MV-4-11 (cell line): ENCODE results near the gene CELF4.

Experiments used
- DNase-seq: peaks from one replicate; lab custom pipeline; 2025; lab: John Stamatoyannopoulos, UW

Gene CELF4

GRCh38 chr18:37258131-37258530, 307.5 kb downstream of the CELF4 start:
- DNase-seq: no peak

- no peak for DNase-seq
Measured at GRCh38 chr18:37254973-37255372, 310.6 kb downstream of the CELF4 start.

- DNase-seq: no peak
Measured at GRCh38 chr18:37254236-37254754, 311.3 kb downstream of the CELF4 start.

- DNase-seq: no peak
Measured at GRCh38 chr18:37253394-37254235, 312.0 kb downstream of the CELF4 start.

GRCh38 chr18:37252854-37253393, 312.7 kb downstream of the CELF4 start:
- DNase-seq: no peak

GRCh38 chr18:37252342-37252741, 313.3 kb downstream of the CELF4 start:
- DNase-seq: no peak

- no peak for DNase-seq
Measured at GRCh38 chr18:37251679-37252078, 313.9 kb downstream of the CELF4 start.

GRCh38 chr18:37249895-37250618, 315.5 kb downstream of the CELF4 start:
- DNase-seq: no peak

- DNase-seq: no peak
Measured at GRCh38 chr18:37249171-37249886, 316.3 kb downstream of the CELF4 start.

- DNase-seq: no peak
Measured at GRCh38 chr18:37248281-37248680, 317.3 kb downstream of the CELF4 start.

GRCh38 chr18:37247497-37248161, 318.0 kb downstream of the CELF4 start:
- no peak for DNase-seq

- DNase-seq: no peak
Measured at GRCh38 chr18:37246779-37247340, 318.7 kb downstream of the CELF4 start.

GRCh38 chr18:37244618-37245017, 321.0 kb downstream of the CELF4 start:
- no peak for DNase-seq

GRCh38 chr18:37243741-37244140, 321.9 kb downstream of the CELF4 start:
- no peak for DNase-seq

GRCh38 chr18:37242826-37243560, 322.6 kb downstream of the CELF4 start:
- no peak for DNase-seq

- no peak for DNase-seq
Measured at GRCh38 chr18:37242091-37242490, 323.5 kb downstream of the CELF4 start.

GRCh38 chr18:37238282-37239108, 327.1 kb downstream of the CELF4 start:
- DNase-seq: no peak

- DNase-seq: no peak
Measured at GRCh38 chr18:37235583-37235982, 330.0 kb downstream of the CELF4 start.

- no peak for DNase-seq
Measured at GRCh38 chr18:37231251-37231650, 334.3 kb downstream of the CELF4 start.

- no peak for DNase-seq
Measured at GRCh38 chr18:37230768-37231167, 334.8 kb downstream of the CELF4 start.
